ENCODE data around the gene USP25. TPM values are rescaled to one million over a fixed set of nuclear protein-coding genes. Genes with fewer than 3 reads are reported as not detected.

The USP25 gene
- total and polyA plus RNA-seq, 2 of the 8 experiments (the other 6 are each of a cell fraction or from before 2014, with no cell fraction given), result 11.2 to 48.1 TPM

GRCh38 chr21:15688809-15689208 lies 41.0 kb upstream of the USP25 start:
- Histone ChIP-seq H2AK5ac (ENCODE audit: low read depth, low read length) (no peak overlapping the region), H4K8ac (ENCODE audit: extremely low read depth, insufficient read depth, low read length) (no peak overlapping the region), H4K91ac (replicated peaks; ENCODE audit: insufficient read length, low read length) (no peak overlapping the region), H2BK5ac (ENCODE audit: low read depth, low read length) (no peak overlapping the region), H3K4me1 (replicated peaks in 1 of 4; ENCODE audit: control insufficient read depth in 3 of 4, insufficient read depth in 4 of 4, low read length in 3 of 4) (no peaks in the 10 kb centered on the region), H3K36me3 (ENCODE audit: control insufficient read depth in 2 of 4, insufficient read depth in 4 of 4, low read length in 3 of 4) (no peaks in the 10 kb centered on the region), H3K27ac (ENCODE audit: low read depth, low read length) (no peak overlapping the region), H2BK20ac (ENCODE audit: low read length) (no peak overlapping the region), H2BK120ac (replicated peaks; ENCODE audit: low read depth, low read length) (no peak overlapping the region), H4K20me1 (replicated peaks in 1 of 2; ENCODE audit: control insufficient read depth in 1 of 2, insufficient read depth in 2 of 2, low read length in 2 of 2) (no peaks in the 10 kb centered on the region), H3K27me3 (replicated peaks in 1 of 4; ENCODE audit: control insufficient read depth in 3 of 4, extremely low read depth in 1 of 4, insufficient read depth in 3 of 4, low read length in 3 of 4) (no peaks in the 10 kb centered on the region), H3K4me3 (ENCODE audit: extremely low read depth in 1 of 4, insufficient read depth in 2 of 4, low read depth in 3 of 4, low read length in 4 of 4) (no peak overlapping the region), H3K79me1 (ENCODE audit: low read depth, low read length) (no peaks in the 10 kb centered on the region), H3K23ac (ENCODE audit: insufficient read length) (no peak overlapping the region), H2BK15ac (ENCODE audit: low read length) (no peak overlapping the region), H3K9me3 (ENCODE audit: insufficient read depth in 2 of 2, low read depth in 1 of 2, low read length in 1 of 2) (no peaks in the 10 kb centered on the region), H3K4ac (replicated peaks; ENCODE audit: insufficient read length, low read depth, low read length) (no peak overlapping the region), H3K14ac (ENCODE audit: insufficient read length) (no peak overlapping the region), H2BK12ac (ENCODE audit: low read depth, low read length) (no peak overlapping the region), H4K5ac (ENCODE audit: insufficient read length, low read depth, low read length) (no peak overlapping the region), H3K4me2 (ENCODE audit: insufficient read depth in 1 of 2, low read depth in 2 of 2, low read length in 2 of 2) (no peak overlapping the region), H3K79me2 (ENCODE audit: control insufficient read depth in 1 of 2, insufficient read depth in 2 of 2, low read length in 2 of 2) (no peaks in the 10 kb centered on the region), H3K18ac (ENCODE audit: extremely low read depth, low read length) (no peak overlapping the region), H3K9ac (replicated peaks in 1 of 4; ENCODE audit: extremely low read depth in 1 of 4, low read depth in 3 of 4, low read length in 3 of 4) (no peak overlapping the region), H3K23me2 (ENCODE audit: low read depth, low read length) (no peaks in the 10 kb centered on the region), H2AFZ (ENCODE audit: low read length) (no peak overlapping the region), H3K56ac (replicated peaks; ENCODE audit: insufficient read length, low read depth, low read length) (no peak overlapping the region)
- WGBS, 2 experiments (ENCODE audit: extremely low coverage in 1 of 2, insufficient coverage in 1 of 2, insufficient read length in 1 of 2, insufficient replicate concordance in 2 of 2, low coverage in 1 of 2, low lambda C conversion rate in 2 of 2, missing lambda C conversion rate in 1 of 2), result 93% methylated on average over 2 of the region's 2 CpGs; no CpG with 5 or more reads in 1 of the 2 experiments
- FAIRE-seq, result no peak
- ChIA-PET CTCF (ENCODE audit: partially characterized antibody) (no interaction called here), POLR2A (ENCODE audit: partially characterized antibody) (no interaction called here)
- no peak for DNase-seq (ENCODE audit: low read depth in 1 of 2, low spot score in 2 of 2)
- no peak for TF ChIP-seq RFX5 (IDR thresholded peaks at IDR 0.05; ENCODE audit: borderline replicate concordance, low read depth, low read length)
- TF ChIP-seq POLR2AphosphoS5 (IDR thresholded peaks at IDR 0.05; ENCODE audit: low read depth, low read length), result no peak
- no peak for TF ChIP-seq TEAD4 (IDR thresholded peaks at IDR 0.05; ENCODE audit: low read depth, low read length)
- TF ChIP-seq SP1 (IDR thresholded peaks at IDR 0.05; ENCODE audit: low read depth, low read length), result no peak
- TF ChIP-seq SIX5 (IDR thresholded peaks at IDR 0.05; ENCODE audit: low read depth, low read length), result no peak
- no peak for TF ChIP-seq SP2 (IDR thresholded peaks at IDR 0.05; ENCODE audit: low read length)
- TF ChIP-seq GTF2F1 (IDR thresholded peaks at IDR 0.05; ENCODE audit: borderline replicate concordance, low read depth, low read length), result no peak
- TF ChIP-seq ZNF274 (IDR thresholded peaks at IDR 0.05; ENCODE audit: borderline replicate concordance, extremely low read depth, low read length), result no peak
- no peak for TF ChIP-seq EP300 (IDR thresholded peaks at IDR 0.05; ENCODE audit: borderline replicate concordance in 1 of 2, low read depth in 2 of 2, low read length in 2 of 2)
- TF ChIP-seq KDM5A (IDR thresholded peaks at IDR 0.05; ENCODE audit: low read length), result no peak
- TF ChIP-seq, protein P1, sequence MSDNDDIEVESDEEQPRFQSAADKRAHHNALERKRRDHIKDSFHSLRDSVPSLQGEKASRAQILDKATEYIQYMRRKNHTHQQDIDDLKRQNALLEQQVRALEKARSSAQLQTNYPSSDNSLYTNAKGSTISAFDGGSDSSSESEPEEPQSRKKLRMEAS (IDR thresholded peaks at IDR 0.05), result no peak
- no peak for TF ChIP-seq MAFK (IDR thresholded peaks at IDR 0.05; ENCODE audit: low read depth, low read length)
- no peak for TF ChIP-seq JUND (IDR thresholded peaks at IDR 0.05; ENCODE audit: low read length)
- TF ChIP-seq BACH1 (IDR thresholded peaks at IDR 0.05; ENCODE audit: low read length), result no peak
- TF ChIP-seq NRF1 (IDR thresholded peaks at IDR 0.05; ENCODE audit: low read depth, low read length), result no peak
- no peak for TF ChIP-seq SIN3A (conservative IDR thresholded peaks at IDR 0.05 in 1 of 2, IDR thresholded peaks at IDR 0.05 in 1 of 2; ENCODE audit: low read depth in 1 of 2, low read length in 2 of 2)

All from H1 (cell line).